Fibroblast of upper back skin (primary cell): ENCODE measurements around the gene GABRB1.

ENCODE experiments used
- DNase-seq: peaks from one replicate; pipeline ENCODE4 v3.0.0-alpha.2; 2013

Gene GABRB1

DNA sequence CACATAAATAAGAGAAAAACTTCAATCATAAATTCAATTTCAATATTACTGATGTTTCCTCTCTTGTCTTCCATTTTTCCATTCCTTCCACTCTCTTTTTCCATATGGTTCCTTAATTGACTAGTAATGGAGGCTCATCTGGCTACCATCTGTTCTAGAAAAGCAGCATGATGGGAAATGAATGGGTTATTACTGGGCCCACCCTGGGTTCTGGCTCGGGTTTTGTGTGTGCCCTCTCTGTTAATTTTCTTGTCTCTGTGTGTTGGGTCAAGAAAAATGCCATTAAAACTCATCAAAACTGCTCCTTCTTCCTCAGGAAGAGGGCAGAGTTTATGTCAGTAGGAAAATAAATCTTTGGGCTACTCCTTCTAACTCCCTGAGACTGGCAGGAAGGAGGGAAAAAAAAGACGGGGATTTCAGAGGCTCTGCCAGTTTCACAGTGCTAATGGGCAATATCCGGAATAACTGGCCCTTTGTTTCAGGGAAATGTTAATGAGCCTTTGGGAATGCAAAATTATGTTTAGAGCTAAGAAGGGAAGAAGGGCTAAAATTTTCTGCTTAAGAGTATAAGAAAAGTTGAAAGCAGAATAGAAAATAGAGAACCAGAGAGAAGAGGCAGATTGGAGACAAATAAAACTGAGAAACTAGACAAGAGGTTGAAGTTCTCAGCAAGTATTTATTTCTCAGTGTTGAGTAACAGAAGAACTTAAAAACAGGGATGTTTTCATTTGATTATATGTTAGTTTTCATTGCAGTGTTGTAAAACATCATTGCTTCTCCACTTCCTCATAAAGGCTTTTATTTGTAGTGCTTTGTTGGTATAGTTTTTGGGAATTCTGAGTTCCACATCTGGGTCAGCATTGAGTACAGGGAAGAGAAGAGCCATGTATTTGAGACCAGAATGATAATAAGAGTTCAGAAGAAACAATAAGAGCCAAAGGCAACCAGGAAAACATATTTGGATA, 19.7 kb downstream of the GABRB1 start:
- DNase-seq, result no peak

DNA sequence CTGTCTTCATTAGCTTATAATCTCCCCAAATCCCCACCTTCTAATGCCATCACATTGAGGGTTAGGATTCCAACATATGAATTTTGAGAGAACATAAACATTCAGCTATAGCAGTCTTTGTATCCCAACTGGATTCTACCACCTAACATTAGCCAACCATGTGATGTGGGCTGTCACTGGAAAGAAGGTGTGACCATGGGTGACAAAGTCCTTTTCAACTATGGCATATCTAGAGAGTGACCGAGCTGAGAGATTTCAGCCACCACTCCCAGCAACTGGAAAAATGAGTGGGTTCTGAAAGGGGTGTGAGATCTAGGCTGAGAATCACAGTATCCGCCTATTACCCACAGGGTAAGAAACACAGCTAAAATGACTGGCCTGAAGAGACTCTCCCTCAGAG, 22.1 kb downstream of the GABRB1 start:
- DNase-seq, result no peak

DNA sequence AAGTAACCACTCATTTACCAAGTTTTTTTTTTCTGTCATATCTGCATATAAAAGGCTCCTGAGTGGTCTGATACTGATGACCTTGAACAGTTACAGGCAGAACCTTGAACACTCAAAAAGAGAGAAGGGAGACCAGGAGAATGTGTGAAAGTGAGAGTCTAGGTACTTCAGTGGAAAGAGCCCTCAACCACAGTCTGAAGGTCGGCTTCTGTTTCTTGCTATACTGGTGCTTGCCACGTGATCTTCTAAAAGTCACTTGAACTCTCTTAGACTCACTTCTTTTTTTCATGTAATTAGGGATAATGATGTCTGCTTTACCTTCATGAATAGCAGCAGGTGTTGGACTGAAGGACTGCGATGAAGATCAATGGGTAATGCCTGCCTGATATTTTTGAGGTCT, 22.8 kb downstream of the GABRB1 start:
- DNase-seq, result no peak

DNA sequence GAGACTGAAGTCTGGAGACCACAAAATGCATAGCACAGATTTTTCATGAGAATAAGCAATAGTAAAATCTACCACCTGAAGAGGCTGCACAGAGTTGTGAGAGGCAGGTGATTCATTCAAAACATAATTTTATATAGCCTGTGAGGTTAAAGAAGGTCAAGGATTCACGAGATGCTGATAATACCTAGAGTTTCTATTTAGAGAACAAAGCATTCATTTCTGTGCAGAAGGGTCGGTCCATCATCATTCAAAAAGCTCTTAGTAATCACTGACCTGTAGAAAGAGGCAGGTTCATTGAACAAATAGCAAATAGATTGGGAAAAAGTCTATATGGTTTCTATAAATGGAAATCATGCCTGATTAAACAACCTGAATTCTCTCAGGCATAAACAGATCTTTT, 26.6 kb downstream of the GABRB1 start:
- DNase-seq, result no peak

DNA sequence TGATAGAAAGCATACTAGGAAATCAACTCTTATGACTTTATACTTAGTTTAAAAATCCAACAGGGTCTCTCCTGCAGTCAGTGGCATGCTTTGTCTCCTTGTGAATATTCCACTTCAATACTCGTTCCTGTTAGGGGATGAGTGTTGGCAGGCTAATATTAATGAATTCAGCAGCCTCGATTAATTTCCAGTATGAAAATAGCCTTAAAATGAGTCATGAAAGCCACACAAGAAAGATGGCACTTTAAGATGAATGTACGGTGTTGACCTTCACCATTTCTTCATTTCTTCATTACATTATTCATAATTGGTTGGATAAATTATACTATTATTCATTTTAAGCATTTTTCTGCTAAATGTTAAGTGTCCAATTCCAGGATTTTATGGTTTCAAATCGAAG, 29.2 kb downstream of the GABRB1 start:
- no peak for DNase-seq

DNA sequence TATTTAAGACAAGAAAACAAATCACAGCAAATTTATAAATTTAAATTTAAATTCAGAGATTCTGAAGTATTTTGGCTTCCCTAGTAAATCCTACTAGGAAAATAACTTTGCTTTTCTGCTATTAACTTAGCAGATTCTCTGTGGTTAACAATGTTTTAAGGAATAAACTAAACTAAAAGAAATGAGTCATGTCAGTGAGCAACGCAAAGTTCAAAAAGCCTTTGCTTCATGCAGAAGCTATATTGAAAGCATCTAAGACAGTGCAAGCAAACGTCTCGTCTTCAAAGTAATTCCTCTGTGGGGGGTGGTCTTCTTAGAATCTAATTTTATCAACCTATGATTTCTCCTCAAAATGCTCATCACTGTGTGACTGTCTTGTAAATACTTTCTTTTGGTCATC, 30.1 kb downstream of the GABRB1 start:
- DNase-seq, result peak; percentile 41

DNA sequence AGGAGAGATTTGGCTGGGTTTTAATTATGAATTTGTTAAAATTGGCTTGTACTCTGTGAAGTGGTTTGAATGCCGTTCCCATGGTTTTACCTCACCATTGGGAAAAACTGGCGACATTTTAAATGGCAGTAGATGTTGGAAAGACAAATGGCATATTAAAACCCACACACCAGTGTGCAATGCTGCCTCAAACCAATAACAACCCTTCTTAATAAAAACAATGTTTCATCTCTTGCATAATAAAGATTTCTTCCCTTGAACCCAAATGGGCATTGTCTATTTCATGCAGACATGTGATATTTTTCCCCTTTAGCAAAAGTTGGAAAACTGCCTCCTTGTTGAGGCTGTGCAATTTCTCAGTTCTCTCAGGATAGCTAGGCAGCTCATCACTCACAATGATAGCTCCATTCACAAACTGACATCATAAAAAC, 33.7 kb downstream of the GABRB1 start:
- peak; percentile 11 for DNase-seq

DNA sequence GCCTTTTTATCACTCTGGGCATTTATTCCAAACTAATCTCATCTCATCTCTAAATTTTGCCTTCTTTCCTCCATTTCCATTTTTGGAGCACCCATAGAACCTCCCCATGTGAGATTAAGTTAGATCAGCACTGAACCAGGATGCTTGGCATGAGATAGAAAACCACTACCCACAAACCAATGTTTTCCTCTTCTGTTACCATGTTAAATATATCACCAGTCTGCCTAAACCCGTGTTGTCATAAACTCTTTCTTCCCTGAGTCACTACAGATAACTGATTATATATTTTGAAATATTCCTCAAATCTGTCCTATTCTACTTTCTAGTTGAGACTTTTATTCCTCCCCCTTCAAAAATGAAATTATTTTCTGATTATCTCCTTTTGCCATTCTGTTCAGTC, 37.6 kb downstream of the GABRB1 start:
- no peak for DNase-seq

DNA sequence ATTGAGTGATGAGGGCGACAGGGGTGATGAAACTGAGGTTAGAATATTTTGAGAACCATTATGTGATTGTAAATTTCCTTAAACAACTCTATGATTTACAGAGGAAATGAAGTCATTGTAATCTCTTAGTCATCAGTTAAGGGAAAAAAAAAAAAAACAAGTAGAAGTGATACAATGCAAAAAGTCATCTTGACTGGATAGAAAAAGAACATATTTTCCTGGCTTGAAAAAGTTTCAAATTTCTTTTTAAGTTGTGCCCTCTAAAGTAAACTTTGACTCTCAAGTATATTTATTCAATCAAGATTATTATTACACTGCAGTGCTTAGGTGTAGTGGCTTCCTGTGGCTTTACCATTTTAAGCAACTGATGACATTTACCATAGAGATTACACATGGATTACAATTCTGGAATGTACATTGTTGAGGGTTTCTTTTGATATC, 40.6 kb downstream of the GABRB1 start:
- DNase-seq, result peak; percentile 74

DNA sequence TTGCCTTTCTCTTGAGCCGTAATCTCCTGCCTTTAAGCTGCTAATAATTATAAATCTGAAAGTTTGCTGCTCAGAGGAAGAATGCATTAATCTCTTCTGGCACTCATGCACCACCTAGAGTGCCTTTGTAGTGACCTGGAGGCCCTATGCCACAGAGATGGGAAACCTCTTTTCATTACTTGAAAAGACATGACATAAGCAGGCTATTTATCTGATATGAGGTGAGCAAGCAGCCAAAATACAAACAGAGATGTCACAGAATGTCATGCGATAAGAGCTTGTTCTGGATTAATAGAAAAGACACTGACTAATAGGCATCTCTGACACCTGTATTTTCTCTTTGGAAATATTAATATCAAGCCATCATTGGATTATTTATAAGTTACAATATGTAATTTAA, 42.3 kb downstream of the GABRB1 start:
- no peak for DNase-seq

DNA sequence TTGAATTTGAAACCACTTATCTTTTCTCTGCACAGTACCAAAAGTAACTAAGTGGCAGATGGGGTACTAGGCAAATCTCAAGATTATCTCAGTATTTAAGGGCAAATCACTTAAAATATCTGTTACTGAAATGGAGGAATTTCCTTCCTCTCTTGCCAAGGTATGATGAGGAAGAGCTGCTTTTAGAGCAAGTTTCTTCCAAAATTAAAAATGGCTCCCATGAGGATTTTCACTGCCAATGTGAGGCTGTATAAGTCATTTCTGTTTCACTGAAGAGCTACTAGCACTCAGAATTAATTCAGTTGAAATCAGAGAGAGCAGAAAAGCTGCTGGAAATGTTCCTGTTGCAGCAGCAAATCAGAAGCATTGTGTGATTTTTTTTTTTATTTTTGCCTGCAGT, 43.4 kb downstream of the GABRB1 start:
- DNase-seq, result peak; percentile 57

DNA sequence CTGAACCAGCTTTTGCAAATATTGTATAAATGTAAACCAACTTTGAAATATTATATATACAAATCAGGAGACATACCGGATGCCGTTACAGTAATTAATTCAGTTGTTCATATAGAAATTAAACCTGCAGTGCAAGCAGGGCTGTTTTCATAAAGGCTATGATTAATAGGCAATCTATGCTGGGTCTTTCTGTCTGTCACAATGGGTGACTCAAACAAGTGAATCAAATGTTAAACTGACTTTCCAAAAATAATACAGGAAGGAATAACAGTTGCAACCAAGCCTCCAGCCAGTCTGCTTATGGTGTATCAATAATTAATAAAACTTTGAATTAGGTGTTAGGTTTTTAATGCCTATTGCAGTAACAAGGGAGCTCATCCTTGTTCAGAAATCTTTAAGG, 43.9 kb downstream of the GABRB1 start:
- peak; percentile 9 for DNase-seq

DNA sequence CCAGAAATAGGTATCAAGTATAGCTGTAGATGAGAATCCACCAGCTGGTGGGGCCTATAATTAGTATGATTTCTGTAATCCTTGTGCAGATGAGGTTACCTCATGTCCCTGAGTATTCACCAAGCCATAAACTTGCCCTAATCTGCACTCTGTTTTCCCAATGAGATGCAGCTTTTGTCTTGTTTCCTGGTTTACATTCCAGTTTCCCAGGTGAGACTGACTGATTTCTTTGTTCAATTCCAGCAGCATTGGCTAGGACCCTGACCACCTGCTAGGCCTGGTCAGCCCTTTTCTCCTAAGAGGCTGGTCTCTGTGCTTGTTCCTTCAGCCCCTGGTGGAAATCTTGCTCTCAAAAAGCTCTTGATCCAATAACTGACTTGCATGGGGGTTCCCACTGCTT, 44.6 kb downstream of the GABRB1 start:
- no peak for DNase-seq

DNA sequence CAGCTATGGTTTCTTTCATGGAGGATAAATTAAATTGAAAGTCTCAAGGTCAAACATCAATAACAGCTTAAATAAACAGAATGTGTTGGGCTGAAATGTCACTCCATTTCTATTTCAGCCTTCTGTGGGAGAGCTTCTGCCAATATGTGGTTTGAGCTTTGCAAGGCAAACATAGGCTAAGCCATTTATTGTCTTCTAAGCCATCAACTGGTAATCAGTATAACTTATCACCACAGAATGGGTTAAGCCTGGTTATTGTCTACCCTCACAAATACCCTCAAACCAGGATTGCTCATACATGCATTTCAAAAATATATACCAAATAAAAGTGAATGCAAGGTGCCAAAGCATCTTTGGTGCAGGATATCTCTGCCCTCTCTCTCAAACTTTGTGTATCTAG, 52.7 kb downstream of the GABRB1 start:
- no peak for DNase-seq

DNA sequence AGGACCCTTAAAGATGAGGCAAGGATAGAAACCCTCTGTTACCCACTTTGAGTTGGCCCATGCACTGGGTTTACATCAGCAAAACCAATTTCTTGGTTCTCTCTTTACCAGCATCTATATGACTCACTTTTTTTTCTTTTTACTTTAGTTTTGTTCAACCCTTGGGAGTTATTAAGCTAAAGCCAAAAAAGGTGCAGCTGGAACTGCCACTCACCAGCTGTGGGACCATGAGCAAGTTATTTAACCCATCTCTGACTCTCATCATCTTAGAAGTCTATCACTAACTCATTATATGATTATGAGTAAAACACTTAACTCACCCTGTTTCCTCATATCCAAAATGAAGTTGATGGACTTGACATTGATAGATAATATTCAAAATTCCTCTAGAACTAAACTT, 53.4 kb downstream of the GABRB1 start:
- DNase-seq, result no peak

DNA sequence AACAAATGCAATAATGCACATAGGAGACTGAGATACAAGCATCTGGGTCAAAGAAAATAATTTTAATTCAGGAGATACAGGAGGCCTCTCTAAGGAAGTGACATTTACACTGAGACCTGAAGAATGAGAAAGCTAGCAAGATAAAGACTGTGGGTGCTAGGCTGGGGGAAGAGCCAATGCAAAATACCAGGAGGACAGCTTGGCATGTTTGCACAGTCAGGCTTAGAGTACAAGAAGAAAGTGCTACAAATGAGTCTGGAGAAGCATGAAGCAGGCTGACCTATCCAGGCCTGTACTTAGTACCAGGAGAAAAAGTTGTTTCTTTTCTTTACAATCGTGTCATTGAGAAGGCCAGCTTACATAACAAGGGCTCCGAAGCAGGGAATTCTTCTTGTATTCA, 56.9 kb downstream of the GABRB1 start:
- no peak for DNase-seq

DNA sequence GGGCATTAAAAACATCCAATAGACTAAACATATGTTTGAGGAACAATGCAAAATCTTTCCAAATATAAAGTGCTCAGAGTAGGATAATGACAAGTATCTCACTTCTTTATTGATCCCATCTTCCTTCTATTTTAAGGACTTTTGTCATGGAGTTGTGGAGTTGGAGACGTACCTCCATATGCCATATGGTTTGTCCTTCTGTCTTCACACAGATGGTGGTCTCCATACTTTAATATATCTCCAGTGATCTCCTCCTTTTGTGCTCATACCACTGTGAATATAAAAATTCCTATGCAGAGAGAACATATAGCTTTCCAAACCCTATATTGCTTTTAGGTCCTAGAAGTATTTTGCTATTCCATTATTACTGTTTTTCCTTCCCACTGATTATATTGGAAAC, 64.5 kb downstream of the GABRB1 start:
- DNase-seq, result no peak

DNA sequence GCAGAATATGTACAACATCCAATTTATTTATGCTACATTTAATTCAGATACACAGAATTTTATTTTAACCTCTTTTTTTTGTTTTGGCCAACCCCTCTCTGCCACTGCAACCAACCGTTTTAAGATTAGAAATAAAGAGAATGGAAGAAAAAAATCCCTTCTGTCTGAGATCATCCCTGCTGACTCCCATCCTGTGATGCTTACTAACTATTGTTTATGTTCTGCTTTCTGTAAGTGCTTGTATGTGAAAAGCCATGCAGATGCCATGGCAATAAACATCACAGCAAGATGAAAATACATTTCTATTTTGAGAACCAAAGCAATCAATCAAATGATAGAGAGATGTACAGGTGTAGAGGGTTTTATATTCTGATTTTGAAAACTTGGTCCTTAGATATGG, 70.1 kb downstream of the GABRB1 start:
- no peak for DNase-seq

DNA sequence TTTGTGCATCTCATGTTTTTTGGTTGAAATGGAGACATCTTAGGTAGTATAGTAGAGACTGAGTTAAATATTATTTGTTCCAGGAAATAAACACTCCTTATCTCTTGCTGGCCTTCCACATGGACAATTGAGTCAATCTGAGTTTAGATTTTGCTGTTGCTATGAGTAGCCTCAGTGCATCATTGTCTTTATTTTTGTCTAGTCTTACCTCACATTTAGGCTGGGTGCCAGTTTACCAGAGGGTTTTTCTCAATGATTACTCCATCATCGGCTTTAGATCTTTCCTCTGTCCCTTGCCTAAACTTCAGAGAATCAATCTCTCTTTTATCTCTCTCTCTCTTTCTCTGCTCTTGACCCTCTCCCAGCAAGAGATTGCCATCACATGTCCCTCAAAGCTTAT, 73.6 kb downstream of the GABRB1 start:
- DNase-seq, result no peak

DNA sequence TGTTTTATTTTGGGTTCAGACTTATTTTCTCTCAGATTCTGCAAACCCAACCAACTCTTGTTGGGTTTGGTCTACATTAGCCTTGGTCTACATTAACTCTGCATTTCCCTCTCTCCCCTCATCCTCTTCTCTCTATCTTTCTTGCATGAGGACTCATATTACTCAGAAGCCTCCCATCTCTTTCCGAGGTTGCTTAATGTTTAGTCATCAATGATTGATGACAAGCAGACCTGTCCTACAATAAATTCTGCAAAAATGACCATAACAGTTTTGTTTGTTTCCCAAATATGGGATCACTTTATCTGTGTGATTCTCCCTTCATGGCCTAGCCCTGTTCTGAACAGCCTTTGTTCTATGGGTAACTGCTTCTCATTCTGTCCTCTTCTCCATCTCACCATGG, 75.2 kb downstream of the GABRB1 start:
- peak; percentile 13 for DNase-seq

DNA sequence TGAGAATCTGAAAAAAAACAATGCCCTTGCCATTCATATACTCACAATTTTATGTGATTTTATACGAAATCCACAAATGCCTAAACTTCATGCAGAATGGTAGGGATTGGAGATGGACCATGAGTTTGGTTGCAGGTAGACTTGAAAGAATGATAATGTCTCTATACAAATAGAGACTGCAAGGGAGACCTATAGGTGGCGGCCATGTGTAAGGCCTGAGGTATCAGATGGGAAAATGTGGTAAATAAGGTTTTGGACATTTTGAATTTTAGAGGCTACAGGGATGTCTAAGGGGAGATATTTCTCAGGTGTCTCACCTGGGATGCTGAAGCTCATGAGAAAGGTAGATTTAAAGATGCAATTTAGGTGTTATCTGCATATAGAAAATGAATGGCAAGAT, 78.0 kb downstream of the GABRB1 start:
- no peak for DNase-seq

DNA sequence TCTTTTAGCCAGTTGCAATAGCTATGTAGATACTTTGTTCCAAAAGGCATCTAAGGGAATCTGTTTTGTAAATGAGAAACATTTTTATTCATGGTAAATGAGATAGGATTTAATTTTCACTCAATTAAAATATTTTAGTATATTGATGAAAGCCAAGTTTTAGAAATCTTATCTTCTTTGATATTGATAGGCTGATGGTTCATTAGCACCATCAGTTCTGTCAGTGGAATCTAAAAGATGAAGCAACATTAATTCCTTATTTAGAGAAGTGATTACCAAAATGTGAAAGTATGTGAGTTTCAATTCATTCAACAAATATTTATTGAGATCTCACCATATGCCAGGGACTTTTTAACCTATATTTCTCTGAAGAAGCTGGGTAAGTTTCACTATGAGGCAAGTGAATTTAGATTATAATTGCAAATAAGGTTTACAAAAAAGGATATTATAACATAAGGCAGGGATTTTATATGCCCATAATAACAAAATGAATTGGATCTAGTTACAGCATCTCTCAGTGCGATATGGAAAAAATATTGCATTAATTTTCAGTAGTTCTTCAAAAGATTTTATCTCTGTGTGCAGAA, 79.3 kb downstream of the GABRB1 start:
- no peak for DNase-seq

DNA sequence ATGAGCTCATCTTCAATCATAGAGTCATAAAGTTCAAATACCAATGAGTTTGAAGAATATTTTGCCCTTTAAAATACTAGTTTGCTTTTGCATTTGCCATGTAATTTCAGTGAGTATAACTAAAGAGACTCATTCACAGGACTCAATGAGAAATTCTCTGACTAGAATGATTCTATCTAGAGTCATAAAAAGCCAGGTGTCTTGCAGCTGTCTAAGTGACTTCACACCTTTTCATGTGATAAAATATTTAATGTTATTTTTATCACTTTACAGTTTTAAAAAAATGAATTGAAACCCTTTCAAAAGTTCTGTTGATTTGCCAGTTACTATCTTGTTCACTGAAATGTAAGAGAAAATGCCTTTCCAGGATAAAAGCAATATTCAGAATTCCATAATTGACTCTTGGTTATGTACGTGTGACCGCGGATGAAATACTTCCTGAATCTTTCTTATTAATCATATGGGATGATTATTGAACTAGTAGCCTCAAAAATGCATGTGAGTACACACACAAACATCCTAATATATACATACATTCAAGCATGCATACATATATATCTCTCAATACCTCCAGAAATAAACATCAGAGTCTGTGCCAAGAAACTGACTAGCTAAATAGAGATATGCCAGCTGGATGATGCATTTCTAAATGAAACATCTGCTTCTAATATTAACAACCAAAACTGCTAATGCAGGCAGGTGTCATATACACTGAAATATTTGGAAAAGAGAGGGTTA, 87.0 kb downstream of the GABRB1 start:
- peak; percentile 48 for DNase-seq

DNA sequence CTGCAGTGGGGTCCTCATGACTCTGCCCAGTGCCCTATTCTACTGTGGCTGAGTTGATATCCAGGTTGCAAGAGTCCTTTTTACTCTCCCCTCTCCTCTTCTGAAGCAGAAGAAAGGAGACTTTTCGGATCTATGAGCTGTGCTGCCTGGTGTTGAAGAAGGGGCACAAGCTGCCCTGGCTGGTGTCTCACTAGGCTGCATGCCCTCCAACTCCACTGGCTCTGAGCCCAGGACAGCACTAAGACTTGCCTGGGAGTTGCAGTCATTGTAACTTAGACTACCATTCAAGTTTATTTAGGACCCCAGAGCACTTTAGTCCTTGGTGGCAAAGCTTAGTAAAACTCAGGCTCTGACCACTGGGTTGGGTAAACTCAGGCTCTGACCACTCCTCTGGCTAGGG, 89.4 kb downstream of the GABRB1 start:
- DNase-seq, result no peak
